NOMO-1 treated with dmso at 0.1 percent for 144 hours (cell line): ENCODE results near the gene MAN1A1.
"Not testable (repeated sequence)": the region's sequence is repeated elsewhere in the genome, so short reads cannot be mapped to it uniquely, and the experiment has no call there.

Experiments
- DNase-seq: peaks from one replicate; lab custom pipeline; 2025; ENCODE audit not compliant: unreplicated experiment; lab: John Stamatoyannopoulos, UW

MAN1A1 gene

DNA sequence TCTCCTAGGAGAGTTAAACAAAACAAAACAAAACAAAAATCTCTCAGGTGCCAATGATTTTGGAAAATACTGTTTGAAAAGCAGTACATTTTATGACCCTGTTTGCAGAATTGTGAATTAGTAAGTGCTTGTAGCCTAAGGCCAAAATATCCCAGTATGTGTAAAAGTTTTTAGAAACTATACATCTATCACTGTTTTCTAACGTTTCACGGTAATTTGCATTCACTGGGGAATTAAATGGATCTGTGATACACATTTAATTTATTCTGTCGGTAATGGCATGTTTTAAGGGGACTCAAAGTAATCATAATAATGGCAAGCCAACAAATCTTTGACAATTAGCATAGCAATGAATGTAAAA lies 175.5 kb downstream of the MAN1A1 start:
- no peak for DNase-seq

DNA sequence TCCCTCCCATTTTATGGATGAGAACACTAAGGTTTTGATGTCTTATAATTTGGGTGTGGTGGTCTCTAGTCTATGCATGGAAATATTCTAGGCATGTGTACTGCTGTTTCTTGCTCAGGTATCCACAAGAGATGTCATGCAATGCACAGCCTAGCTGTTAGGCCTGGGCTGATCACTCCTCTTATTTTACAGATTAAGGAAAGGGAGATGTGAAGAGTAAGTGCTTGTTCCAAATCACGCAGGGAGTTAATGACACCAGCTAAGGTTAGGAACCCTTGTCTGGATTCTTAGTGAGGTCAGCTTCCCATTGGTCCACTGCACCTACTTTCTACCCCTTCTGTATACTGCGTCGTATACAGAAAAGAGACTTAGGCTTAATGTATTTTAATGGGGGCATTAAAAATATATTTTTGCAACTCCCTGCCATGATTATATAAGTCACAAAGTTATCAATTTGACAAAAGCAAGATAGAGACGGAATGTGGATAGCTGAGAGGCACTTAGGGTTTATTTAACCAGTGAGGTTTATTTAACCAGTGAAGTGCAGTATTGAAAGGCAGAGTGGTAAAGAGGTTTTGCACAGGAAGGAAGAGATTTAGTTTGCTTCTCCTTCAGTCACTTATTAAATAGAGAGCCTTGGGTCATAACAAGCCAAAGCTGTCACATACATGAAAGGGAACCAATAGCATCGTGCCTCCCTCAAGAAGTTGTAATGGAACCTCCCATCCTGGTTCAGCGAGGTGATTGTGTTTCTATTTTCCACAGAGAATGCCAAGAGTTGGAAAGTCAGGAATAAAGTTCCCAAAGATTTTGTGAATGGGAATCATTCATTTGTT lies 176.1 kb downstream of the MAN1A1 start:
- DNase-seq: no peak

DNA sequence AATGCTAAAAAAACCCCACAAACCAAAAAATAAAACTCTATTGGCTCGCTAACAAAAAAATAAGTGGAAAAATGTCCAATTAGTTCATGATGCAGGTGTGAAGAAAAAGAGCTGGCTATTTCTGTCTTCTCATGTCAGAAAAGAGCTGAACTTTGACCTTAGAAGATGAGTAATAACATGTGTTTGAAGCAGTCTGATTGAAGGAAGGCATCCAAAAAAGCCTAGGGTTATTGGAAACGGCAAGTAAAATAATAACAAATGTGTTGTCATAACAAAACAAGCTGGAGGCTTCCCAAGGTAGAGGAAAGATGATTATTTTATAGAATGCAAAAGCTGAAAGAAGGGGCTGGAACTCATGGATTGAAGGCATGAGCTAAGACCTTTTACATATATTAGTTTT lies 176.7 kb downstream of the MAN1A1 start:
- no peak for DNase-seq

DNA sequence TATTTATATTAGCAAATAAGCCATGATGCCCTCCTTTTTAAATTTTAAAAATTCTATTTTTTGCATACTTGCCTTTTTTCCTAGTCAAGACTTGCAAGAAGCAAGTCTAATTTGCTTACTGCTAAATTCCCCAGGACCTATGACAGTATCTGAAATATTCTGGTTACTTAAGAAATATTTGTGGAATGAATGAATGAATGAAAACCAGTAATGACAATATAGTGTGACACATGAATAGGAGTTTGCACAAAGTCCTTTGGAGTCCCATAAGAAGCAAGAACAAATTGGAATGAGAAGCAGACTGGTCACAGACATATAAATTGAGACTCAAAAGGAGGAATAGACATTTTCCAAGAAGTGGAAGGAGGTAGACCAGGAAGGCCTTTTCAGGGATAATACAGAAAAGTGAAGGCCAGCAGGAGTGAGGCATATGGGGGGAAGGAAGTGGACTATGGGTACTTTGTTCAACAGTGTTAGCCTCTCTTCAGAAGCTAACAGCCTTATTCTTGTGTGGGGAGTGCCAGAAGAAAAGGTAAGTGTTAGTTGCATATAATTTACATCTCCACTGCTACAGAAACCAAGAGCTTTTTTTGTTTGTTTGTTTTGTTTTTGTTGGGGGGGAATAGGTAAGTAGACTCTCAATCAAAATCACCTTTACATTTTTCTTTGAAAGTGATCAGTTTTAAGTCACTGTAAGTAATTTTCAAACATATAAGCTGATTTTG lies 177.5 kb downstream of the MAN1A1 start:
- no peak for DNase-seq

DNA sequence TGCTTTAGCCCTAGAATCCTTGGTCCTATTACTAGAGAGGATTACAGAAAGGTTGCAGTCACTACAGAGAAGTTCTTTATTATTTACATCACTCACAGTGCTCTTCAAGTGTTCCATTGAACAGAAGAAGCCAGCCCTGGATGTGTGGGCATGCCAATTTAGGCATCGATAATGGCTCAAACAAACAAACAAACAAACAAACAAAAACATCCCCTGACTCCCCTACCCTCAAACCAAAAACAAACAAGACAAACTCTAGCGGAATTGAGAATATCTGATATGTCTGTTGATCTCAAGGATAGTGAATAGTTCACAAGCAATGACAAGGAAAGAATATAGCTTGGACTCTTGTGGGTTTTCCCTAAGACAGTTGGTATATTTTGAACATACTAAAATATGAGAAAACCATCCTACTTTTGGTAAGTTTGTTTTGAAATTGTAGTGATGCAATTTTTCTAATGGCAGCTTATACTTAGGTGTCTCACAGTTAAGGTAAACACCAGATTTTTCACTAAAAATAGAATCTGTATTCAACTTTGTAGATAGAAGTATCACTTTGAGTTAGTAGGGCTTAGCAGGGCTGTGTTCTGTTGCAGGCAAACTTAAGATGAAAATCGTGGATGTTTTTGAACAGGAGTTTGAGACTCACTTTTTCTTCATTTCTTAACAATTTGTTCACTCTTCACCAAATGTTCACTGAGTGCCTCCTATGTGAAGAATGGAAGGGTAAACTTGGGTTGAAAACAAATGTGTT lies 178.3 kb downstream of the MAN1A1 start:
- no peak for DNase-seq

DNA sequence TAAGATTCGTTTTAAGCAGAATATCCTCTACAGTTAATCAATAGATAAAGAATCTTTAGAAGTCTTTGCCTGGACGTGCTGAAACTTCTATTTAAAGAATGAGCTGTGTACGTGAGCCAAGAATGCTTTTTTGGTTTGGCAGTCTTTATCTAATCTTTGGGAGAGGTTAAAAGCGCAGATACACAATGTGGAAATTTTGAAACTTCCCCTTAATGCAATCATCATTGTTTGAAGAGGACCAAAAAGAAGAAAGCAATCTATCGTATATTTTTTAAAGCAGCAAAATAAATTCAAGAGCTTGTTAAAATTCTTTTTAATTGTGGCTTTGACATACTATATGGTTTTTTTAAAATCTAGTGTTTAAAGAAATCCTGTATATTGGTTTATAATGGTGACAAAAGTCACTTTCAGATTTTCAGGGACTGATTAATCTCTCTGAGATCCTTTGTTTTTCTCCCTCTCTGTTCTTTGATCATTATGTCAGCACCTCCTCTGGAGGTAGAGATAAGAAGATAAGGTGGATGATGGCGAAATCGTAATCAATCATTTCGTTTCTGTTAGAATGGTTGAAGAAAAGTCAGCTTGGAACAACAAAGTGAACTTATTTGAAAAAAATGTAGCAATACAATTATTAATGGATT lies 179.0 kb downstream of the MAN1A1 start:
- no peak for DNase-seq

DNA sequence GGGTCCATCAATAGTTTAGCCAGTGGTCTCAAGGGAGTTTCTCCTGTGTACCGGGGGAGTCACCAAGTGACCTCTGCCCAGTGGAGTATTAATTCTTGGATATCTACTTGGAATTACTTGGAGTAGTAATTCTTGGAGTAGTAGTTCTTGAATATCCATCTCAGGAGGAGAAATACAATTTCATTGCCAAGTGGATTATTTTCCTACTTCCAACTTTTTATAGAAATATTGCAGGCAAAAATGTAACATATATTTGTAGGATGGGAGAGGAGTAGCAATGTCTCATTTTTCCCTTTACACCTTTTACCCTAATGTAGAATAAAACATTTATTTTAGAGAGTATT lies 179.5 kb downstream of the MAN1A1 start:
- DNase-seq: no peak

DNA sequence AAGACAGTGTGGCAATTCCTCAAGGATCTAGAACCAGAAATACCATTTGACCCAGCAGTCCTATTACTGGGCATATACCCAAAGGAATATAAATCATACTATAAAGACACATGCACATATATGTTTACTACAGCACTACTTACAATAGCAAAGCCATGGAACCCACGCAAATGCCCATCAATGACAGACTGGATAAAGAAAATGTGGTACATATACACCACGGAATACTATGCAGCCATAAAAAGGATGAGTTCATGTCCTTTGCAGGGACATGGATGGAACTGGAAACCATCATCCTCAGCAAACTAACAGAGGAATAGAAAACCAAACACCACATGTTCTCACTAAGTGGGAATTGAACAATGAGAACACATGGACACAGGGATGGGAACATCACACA lies 180.2 kb downstream of the MAN1A1 start:
- not testable (repeated sequence) for DNase-seq

DNA sequence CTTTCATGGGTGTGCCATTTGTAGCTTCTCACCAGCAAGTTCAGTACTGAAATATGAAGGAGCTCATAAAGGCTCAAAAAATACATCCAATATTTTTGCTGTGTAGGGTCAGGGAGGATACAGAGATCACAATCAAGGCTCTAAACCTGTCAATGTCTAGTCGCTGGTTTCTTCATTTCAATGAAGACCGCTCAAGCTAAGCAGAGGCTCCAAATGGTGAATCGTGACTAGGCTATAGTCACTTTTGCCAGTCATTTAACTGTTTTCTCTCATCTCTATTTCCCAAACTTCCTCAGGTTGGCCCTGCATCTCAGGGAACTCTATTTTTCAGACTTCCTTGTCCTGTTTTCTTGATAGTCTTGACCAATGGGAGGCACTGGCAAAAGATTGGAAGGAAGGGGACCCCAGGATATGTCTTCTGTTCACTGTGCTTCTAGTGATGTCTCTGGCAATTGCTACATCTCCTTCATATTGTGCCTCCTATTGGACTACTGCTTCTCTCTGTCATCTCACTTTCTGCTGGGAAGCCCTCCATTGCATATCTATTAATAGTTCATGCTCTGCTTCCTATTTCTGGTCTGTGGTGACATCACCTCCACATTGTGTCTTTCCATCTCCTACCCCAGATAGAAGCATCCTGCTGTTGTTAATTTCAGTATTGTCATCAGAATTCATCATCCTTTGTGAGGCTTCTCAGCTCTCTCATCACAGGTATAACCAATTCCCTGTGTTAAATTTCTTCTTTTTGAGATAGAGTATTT lies 183.4 kb downstream of the MAN1A1 start:
- DNase-seq: no peak

DNA sequence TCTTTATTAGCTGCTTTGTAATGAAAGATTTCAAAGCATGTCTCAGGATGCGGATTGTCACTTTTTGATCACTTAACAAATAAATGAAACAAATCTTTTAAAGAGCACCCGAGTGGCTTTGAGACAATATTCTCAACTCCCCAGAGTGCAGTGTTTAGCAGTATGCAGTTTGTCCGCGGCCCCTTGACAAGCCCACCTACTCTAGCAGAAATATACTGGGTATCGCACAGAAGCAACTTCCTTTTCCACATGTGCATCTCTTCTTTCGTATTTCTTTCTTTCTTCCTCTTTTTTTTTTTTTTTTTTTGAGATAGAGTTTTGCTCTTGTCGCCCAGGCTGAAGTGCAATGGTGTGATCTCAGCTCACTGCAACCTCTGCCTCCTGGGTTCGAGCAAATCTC lies 186.6 kb downstream of the MAN1A1 start:
- no peak for DNase-seq

DNA sequence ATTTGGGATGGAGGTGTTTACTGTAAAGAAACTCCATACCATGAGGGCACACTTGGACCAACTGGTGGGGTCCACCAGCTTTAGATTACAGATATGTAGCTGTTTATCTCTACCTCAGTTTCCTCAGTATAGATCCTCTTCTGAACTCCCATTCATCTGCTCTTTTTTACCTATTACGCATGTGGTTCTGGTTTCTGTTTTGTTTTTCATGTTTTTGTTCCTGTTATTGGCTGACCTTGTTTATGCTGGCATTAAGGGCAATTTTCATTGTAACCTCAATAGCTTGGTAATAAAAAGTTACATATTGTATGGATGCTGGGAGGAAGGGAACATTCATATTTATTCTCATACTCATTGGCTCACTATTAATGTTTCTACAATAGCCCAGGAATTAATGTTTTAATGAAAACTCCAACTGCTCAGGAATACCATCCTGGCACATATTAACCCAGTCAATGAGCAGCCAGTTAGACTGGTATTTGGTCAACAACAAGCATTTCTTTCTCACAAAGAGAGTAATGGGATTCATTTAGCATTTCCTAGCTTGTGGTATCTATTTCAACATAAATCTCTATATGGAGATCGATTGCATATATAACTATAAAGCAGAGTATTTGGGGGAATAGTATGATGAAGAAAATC lies 187.3 kb downstream of the MAN1A1 start:
- DNase-seq: no peak

DNA sequence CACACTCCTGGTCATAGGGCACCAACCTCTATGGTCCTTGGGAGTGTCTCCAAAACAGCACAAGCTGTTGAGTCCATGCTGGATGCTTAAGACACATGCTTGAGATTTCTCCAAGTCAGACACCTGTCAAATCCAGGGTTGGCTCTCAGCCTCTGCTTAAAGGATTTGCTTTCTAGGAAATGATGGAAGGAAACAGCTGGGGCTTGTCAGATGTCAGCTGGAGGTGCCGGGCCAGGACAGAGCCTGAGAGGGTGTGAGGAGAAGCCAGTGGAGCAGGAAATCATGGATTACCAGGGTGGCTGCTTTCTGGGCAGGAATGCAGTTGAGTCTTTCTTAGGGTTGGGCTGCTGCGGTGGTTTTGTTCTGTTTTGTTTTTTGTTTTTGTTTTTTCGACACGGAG lies 188.1 kb downstream of the MAN1A1 start:
- DNase-seq: no peak

DNA sequence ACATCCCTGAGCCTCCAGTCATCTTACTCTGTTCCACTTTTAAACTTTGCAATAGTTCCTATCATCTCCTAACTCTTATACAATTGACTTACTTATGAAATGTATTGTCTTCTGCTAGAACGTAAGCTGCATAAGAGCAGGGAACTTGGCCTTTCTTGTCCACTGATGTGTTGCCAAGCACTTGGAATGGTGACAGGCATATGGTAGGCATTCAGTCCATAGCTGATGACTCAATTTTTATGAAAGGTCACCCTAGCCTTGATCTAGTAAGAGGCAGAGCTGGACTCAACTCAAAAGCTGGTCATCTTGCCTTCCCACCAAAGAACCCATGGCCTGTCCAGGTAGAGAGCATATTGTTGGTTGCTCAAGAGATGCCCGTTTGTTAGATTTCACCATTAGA lies 188.7 kb downstream of the MAN1A1 start:
- DNase-seq: no peak

DNA sequence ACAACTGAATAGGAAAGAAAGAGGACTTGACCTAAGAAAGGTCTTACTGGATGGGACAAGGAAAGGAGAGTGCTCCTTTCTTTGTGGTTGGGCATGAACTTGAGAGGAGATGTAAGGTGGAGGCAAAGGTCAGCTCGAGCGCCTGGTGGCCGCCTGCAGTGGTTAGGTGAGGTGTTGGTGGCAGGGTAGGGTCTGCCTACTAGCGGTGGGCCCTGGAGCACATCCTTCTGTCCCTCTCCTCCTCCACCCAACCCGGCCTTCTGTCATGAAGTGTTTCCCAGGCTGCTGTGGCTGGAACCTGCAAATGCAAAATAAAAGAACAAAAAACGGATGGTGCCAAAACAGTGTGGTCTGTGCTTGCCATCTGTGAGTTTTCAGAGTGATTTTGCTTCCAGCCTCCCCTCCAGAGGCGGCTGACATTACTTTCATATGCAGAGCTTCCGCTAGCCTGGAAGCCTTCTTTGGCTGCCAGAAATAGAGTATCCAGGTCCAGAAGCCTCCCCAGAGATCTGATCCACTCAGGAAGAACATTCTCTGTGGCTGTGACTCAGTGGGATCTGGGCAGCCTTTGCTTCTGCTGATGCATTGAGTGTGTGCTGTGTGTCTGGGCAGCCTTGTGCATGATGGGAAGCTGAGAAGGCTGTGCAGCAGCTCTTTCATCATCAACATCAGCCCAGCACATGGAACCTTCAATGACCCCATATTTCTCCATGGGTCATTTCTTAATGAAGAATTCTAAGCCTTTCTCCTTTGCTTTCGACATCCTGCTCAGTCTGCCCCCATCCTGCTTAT lies 191.3 kb downstream of the MAN1A1 start:
- no peak for DNase-seq

DNA sequence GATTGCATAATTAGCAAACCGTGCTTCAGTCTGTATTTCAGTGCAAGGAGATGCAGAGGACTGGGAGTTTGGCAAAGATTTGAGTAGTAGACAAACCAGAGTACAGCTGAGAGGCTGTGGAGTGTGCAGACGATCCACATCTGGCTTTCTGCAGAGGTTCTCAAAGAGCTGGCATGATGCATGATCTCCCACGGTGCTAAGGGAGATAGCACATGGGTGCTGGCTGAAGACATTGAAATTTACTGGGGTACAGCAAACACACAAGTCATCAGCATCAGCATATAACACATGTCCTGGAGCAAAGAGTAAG lies 192.1 kb downstream of the MAN1A1 start:
- DNase-seq: no peak

DNA sequence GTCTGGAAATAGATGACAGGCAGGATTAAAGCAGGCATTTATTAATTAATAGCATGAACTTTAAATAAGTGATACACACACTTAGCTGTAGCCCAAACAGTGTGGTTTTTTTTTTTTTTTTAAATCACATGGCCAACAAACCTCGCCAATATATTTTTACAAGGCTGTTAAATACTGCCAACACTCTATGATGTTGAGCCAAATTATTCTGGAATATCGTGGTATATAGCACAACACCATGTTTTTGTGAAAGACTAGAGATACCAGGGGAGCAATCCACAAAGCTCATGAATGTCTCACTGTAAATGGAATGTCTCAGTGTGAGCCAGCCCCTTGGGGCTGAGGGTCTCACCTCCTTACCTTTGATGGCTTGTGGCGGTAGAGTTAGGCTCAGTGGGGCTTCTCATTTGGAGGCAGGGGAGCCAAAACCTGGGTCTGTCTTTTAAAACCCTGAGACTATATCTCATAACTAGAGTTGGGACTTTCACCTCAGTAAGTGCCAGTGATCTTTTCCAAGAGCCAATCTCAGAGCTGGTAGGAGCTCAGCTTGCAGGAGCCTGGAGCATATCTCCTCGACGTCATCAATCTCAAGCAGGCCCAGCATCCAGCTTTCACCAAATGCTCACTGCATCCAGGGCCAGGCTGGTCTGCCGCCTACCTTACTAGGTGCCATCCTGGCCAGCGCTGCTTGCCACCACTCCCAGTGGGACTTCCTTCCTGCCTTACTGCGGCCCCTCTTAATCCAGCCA lies 192.6 kb downstream of the MAN1A1 start:
- no peak for DNase-seq

DNA sequence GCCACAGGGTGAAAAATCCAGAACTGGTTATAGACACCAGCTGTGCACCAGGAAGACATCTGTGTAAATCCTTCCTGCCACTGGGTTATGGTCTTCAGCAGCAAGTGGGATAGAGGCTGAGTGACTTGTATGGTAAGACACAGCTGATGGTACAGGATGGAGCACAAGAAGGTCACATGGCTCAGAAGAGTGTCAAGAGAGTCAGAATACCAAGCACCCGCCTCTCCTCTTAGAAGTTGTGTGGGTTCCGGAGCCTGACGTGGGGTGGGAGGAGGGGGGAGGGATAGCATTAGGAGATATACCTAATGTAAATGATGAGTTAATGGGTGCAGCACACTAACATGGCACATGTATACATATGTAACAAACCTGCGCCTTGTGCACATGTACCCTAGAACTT lies 193.5 kb downstream of the MAN1A1 start:
- not testable (repeated sequence) for DNase-seq

DNA sequence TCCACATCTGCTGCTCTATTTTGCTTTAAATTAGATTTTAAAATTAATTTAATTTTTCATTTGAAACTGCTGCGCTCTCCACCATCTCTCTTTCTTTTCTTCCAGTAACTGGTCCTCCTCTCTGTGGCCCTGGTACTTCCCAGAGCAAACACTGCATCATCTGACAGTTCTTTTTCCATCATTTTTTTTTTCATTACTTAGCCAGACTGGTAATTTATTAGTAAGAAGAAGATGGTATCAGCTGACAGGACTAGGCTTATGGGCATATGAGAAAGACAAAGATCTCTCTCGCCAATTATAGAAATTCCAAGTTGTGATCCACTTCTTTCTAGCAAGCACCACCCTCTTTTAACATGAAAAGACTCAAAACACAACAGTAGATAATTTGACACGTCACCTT lies 197.4 kb downstream of the MAN1A1 start:
- no peak for DNase-seq
